Superior temporal gyrus (tissue), 1 donor: ENCODE data around the gene CHFR.
A peak's percentile ranks its signal among the peaks of the same experiment; 100 is the strongest.
"Not testable (repeated sequence)": the region's sequence is repeated elsewhere in the genome, so short reads cannot be mapped to it uniquely, and the experiment has no call there.

Source experiments
- DNase-seq: peaks from one replicate; pipeline ENCODE4 v3.0.0-alpha.2; 2016; ENCODE audit errors: extremely low spot score

The CHFR gene

DNA sequence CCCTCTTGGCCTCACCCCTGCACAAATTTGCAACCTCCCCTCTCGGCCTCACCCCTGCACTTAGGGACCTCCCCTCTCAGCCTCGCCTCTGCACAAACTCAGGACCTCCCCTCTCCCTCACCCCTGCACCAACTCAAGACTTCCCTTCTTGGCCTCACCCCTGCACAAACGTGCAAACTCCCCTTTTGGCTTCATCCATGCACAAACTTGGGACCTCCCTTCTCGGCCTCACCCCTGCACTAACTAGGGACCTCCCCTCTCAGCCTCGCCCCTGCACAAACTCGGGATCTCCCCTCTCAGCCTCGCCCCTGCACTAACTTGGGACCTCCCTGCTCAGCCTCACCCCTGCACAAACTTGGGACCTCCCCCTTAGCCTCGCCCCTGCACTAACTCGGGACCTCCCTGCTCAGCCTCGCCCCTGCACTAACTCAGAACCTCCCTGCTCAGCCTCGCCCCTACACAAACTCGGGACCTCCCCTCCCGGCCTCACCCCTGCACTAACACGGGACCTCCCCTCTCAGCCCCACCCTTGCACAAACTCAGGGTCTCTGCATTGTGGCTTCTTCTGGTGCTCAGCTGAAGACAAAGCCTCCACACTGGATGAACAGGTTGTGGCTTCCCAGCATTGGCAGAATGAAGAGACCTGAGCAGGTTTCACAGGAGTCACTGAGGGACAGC, 47.7 kb downstream of the CHFR start:
- DNase-seq: no peak

DNA sequence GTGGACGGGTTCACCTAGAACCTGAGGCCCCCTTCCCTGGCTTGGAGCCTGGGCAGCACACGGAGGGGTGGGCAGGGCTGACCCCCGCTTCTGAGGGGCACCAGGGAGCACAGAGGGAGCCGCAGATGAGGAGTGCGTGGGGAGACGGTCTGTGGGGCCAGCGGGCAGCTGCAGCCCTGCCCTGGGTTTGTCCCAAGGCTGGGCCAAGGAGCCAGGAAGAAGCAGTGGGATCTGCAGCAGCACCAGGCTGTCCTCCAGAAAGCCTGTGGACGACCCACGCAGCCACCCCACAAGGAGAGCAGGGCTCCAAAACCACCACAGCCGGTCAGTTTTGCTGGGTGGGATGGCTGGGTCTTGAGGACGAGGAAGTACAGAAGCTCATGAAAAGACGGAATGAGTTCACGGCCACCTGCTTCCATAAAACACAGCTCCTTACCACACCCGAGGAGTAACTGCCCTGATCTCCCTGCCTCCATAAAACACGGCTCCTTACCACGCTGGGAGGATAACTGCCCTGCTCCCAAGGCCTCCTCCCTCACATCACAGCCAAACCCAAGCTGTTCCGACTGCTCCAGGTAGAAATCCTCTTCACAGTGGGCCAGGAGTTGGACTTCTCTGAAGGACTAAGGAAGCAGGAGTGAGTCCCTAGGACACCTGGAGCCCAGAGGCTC, 48.9 kb downstream of the CHFR start:
- no peak for DNase-seq

DNA sequence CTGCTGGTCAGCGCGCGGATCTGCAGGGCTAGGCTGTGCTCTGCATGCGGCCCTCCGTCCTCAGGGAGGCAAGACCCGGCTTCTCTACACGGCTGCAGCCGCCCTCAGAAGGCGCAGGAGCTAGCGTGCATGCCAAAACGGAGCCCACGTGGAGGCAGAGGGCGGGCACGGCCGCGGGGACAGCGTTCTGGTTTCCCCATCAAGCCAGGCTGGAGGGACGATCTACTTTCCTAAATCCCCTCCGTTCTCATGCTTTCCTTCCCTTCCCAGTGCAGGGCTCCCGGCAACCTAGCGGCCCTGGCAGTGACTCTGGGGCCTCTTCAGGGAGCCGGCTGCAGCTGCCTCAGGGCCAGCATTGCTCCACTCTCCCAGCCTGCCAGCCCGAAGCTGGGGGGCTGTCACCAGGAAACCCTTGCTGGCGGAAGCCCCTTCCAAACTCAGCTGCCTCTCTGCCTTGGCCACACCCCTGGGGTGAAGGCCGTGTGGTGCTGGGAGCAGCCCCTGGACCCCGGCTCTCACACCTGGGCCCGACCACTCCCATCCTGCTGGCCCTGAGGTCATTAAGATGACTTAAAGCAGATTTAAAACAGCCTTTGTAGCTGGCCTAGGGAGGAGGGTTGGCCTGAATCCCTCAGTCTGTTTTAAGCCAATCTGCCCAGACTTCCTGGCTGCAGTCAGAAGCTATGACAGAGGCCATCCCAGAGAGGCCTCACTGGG, 49.6 kb downstream of the CHFR start:
- DNase-seq: no peak

DNA sequence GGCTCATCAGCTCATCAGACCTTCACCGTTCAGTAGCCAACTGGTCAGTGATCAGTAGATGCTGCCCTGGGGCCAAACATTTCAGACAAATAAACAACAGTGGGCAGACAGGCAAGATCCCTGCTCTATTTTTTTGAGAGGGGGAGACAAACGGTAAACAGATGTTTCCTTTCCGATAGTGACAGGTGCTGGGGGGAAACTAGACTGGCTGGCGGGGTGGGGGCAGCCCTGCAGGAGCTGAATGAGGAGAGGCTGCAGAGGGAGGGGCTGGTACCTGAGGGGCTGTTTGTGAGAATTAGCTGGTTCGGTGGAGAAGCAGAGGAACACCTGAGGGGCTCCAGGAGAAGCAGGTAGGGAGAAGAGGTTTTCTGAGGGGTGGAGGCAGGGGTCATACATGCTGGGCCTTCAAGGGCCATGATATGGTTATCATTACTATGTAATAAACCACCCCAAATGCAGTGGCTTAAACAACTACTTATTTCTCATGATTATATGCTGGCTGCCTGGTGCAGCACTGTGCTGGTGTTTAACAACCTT, 50.5 kb downstream of the CHFR start:
- DNase-seq: no peak

DNA sequence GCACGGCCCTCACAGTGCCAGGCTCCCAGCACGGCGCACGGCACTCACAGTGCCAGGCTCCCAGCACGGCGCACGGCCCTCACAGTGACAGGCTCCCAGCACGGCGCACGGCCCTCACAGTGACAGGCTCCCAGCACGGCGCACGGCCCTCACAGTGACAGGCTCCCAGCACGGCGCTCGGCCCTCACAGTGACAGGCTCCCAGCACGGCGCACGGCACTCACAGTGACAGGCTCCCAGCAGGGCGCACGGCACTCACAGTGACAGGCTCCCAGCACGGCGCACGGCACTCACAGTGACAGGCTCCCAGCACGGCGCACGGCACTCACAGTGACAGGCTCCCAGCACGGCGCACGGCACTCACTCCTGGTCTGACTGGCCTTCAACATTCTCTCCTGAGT, 51.2 kb downstream of the CHFR start:
- not testable (repeated sequence) for DNase-seq

DNA sequence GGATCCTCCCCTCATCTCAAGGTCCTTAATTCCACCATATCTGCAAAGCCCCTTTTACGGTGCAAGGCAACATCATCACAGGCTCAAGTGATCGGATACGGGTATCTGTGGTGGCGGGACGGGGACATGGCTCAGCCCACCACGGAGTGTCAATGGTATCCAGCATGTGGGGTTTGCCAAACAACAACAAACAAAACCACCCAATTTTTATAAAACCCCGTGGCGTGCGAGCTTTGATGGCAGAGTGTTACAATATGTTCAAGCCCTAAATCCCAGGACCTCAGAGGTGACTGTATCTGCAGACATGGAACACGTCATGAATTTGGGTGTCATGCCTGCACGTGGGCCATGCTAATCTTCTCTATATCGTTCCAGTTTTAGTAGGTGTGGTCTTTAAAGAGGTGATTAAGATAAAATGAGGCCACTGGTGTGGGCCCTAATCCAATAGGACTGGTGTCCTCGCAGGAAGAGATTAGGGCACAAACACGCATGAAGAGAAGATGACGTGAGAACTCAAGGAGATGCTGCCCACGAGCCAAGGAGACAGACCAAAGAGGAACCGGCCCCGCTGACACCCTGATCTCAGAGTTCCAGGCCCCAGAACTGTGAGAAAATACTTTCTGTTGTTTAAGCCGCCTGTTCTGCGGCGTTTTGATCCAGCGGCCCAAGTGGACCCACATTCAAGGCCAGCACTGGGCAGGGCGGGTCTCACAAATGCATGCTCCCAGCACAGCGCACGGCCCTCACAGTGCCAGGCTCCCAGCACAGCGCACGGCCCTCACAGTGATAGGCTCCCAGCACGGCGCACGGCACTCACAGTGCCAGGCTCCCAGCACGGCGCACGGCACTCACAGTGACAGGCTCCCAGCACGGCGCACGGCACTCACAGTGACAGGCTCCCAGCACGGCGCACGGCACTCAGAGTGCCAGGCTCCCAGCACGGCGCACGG, 52.1 kb downstream of the CHFR start:
- no peak for DNase-seq

DNA sequence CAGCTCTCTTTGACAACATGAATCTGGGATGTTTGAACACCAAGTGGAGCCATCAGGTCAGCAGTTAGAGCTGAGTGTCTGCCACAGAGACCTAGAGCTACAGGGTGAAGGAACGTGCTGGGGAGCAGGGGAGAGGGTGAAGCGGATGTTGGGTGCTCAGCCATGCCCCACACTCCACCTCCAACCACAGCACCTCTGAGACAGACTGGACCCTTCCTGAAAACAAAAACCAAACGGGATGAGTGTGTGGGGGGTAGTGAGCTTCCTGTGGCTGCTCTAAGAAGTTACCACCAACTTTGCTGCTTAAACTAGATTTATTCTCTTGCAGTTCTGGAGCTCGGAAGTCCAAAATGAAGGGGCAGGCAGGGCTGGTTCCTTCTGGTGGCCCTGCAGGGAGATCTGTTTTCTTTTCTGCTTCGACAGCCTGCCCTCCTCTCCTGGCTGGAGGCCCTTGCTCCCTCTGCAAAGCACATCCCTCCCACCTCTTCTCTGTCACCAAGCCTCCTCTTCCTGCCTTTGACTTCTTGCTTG, 53.2 kb downstream of the CHFR start:
- DNase-seq: no peak

DNA sequence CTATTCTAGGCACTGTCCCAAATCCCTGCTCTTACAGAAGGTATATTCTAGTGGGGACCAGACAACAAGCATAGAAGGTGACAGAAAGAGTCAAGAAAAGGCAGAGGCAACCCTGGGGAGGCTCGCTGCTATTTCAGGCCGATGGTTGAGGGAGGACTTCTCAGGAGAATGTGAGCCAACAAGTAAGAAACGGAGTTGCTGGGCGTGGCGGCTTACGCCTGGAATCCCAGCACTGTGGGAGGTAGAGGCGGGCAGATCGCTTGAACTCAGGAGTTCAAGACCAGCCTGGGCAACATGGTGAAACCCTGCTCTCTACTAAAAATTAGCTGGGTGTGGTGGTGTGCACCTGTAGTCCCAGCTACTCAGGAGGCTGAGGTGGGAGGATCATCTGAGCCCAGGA, 54.1 kb downstream of the CHFR start:
- no peak for DNase-seq

DNA sequence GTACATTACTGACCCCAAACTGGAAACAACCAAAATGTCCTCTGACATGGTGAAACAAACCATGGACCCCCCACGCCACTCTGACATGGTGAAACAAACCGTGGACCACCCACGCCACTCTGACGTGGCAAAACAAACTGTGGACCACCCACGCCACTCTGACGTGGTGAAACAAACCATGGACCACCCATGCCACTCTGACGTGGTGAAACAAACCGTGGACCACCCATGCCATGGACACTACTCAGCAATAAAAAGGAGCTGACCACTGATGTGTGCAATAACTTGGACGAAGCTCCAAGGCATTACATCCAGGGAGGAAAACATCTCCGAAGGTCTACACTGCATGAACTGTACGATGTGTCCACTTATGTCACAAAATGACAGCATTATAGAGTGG, 55.6 kb downstream of the CHFR start:
- no peak for DNase-seq

DNA sequence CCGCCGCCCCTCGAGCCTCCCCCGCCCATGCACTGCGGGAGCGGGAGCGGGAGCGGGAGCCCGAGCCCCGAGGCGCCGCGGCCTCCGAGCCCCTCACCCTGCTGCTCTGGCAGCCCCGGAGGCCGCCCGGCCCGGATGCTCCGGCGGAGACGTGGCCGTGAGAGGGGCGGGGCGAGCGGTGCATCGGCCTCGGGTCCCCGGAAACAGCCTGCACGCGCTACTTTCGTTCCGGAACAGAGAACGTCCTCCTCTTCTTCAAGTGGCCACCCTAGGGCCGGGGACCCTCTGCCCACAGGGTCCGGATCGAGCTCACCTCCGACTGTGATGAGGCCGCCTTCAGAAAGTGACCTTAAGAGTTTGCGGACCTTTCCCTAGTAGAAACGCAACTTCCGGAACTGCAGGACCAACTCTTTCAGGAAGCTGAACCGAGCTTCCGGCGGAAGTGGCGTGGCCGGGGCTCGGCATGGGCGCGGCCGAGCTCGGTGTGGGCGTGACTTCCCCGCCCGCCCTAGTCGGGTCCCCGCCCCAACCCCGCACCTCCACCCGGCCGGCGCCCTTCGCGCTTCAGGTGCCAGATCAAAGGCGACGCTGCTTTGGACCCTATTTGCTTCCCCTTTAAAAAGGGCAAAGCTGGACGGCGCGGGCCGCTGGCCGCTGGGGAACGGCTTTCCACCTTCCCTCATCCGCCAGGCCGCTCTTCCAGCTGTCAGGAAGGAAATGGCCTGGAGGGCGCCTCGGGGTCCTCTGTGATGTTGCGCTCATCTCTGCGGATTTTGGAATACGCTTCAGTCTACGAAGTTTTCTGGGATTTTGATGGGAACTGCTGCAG, 58.5 kb downstream of the CHFR start, which contains the start of gene GOLGA3:
TSS of gene GOLGA3 (minus strand) at position 164 of the 829 bp plus-strand sequence. CDS start 6,741 bp downstream, outside the sequence.
- DNase-seq: peak; percentile 94

DNA sequence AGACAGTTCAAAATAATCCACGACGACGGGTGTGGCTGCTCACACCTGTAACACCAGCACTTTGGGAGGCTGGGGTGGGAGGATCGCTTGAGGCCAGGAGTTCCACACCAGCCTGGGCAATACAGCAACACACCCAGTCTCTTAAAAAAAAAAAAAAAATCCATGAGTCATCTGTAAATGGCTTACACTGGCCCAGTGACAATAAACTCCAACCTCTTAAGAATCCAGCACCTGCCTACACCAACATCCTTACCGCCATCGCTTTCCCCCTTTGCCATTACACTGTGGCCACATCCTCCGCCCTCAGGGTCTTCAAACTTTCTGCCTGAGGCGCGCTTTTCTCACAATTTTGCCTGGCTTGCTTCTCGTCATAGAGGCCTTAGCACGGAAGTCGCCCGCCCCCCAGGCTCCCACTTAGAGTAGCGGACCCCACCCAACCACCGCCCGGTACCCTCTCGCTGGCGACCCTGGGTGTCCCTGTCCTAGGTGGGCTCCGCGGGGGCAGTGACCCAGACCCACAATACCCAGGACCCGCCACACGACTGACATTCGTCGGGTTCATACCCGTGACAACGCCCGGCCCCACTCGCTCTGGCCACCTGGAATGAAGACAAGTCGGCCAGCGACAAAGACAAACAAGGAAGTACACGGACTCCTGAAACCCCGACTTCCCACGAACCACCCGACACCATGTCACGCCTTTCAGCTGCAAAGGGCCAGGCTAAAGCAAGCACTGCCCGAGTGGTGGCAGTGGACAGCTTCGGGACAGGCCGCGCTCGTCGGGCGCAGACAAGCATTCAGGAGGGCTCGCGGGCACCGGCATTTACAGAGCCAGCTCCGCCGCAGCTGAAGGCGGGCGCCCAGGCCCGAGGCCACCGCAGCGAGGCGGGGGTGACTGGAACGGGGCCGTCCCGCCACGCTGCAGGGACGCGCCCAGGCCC, 59.4 kb downstream of the CHFR start:
- no peak for DNase-seq

DNA sequence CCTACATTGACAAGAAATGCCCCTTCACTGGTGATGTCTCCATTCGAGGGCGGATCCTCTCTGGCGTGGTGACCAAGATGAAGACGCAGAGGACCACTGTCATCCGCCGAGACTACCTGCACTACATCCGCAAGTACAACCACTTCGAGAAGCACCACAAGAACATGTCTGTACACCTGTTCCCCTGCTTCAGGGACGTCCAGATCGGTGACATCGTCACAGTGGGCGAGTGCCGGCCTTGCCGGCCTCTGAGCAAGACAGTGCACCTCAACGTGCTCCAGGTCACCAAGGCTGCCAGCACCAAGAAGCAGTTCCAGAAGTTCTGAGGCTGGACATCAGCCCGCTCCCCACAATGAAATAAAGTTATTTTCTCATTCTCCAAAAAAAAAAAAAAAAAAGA, 61.5 kb downstream of the CHFR start:
- no peak for DNase-seq

DNA sequence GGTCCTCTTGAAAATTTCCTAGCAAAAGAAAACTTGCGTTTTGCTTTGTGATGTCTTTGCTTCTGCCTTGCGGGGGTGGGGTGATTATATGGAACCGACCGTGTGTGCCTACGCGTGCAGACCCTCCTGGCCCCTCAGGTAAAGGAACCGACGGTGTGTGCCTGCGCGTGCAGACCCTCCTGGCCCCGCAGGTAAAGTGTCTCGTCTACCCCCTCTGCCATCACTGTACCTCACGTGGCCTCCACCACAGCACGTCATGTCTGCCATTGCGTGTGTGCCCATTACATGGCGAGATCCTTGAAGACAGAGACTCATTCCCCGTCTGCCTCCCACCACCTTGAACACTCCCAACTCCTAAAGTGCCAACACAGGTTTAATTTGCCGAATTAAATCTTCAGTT, 62.3 kb downstream of the CHFR start:
- no peak for DNase-seq

DNA sequence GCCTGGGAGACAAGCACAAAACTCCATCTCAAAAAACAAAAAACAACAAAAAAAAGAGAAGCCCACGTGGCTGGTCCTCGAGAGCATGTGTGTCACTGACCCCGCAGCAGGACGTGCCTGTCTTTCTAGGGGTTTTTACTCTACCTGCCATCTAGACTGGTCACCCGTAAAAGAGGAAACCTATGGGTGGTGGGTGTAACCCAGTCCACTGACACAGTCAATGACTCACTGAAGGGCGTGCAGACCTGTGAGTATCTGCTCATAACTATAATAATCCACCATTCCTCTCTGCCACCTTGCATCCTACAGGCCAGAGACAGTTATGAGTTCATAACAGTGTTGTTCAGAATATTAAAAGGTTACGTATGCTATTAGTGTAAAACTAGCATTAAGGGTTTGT, 63.4 kb downstream of the CHFR start:
- DNase-seq: no peak

DNA sequence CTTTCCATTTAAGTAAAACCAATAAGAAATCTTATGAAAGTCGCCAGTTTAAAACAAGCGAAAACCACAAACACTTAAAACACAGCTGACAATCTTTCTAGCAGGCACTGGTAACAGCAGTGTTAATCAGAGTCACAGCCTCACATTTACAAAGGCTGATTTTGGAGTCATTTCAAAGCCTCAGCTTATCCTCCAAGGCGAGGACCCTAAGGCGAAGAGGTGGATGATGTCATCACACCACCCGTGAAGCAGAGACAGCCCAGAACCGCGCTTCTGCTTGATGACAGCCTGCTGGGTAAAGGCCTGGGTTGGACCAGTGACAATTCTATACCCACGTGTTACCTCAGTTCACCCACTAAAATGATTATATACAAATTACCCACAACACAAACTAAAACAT, 68.8 kb downstream of the CHFR start:
- no peak for DNase-seq

DNA sequence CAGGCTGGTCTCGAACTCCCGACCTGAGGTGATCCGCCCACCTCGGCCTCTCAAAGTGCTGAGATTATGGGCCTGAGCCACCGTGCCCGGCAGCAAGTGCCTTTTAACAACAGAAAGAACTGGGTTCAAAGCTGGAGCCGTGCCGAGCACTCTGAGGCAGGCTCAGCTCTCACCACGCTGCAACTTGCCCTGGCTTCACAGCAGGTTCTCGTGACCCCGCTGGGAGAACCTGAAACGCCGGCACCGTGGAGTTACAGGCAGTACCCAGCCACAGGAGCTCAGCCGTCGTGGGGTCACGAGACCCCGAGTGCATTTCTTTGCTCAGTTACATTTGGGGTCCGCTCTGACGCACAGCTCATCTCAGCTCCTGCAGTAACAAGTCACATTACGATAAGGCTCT, 73.2 kb downstream of the CHFR start:
- no peak for DNase-seq

DNA sequence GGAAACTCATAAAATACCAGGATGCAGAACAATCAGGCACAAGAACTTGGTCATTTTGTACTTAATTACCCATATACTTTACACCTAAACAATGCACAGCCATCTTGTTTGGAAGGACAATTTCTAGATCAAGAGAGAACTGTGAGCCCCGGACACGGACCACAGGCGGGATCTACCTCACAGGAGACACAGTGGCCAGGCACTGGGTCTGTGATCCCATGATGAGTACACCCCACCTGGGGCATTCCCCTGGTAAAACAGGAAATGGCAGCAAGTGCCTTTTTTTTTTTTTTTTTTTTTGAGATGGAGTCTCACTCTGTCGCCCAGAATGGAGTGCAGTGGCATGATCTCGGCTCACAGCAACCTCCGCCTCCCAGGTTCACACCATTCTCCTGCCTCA, 74.0 kb downstream of the CHFR start:
- no peak for DNase-seq

DNA sequence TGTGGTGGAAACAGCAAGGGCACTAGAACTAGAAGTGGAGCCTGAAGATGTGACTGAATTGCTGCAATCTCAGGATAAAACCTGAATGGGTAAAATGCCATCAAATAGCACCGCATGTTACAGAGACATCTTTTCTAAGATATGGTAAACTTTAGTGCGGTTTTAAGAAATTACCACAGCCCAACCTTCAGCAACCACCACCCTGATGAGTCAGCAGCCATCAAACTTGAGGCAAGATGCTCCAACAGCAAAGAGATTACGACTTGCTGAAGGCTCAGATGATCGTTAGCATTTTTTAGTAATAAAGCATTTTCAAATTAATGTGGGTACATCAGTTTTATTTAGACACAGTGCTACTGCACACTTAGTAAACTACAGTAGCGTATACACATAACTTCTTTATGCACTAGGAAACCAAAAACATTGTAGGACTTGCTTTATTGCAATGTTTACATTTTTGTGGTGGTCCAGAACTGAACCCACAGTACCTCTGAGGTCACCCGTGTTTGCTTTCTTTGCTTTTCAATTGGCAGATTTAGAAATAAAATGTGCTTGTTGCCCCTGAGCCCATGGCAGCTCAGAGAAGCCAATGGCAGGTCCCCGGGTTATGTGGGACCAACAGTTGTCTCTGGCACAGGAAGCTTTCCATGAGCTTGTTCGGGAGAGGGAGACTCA, 74.6 kb downstream of the CHFR start:
- no peak for DNase-seq

DNA sequence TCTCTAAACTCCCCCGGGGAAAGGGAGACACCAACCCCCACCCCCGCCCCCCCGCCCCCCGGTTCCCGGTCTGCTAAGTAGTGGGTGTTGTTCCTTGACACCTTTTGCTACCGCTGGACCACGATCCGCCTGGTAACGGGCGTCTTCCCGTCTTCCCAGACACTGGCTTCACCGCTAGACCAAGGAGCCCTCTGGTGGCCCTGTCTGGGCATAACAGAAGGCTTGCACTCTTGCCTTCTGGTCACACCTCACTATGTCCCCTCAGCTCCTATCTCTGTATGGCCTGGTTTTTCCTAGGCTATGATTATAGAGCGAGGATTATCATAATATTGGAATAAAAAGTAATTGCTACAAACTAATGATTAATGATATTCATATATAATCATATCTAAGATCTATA, 78.0 kb downstream of the CHFR start:
- DNase-seq: not testable (repeated sequence)
